DMS79 (cell line): Measurements from ENCODE around the gene PLK5.
A peak's percentile ranks its signal among the peaks of the same experiment; 100 is the strongest.

ENCODE experiments used
- DNase-seq: peaks from one replicate; lab custom pipeline; 2025; lab: John Stamatoyannopoulos, UW

The PLK5 gene

DNA sequence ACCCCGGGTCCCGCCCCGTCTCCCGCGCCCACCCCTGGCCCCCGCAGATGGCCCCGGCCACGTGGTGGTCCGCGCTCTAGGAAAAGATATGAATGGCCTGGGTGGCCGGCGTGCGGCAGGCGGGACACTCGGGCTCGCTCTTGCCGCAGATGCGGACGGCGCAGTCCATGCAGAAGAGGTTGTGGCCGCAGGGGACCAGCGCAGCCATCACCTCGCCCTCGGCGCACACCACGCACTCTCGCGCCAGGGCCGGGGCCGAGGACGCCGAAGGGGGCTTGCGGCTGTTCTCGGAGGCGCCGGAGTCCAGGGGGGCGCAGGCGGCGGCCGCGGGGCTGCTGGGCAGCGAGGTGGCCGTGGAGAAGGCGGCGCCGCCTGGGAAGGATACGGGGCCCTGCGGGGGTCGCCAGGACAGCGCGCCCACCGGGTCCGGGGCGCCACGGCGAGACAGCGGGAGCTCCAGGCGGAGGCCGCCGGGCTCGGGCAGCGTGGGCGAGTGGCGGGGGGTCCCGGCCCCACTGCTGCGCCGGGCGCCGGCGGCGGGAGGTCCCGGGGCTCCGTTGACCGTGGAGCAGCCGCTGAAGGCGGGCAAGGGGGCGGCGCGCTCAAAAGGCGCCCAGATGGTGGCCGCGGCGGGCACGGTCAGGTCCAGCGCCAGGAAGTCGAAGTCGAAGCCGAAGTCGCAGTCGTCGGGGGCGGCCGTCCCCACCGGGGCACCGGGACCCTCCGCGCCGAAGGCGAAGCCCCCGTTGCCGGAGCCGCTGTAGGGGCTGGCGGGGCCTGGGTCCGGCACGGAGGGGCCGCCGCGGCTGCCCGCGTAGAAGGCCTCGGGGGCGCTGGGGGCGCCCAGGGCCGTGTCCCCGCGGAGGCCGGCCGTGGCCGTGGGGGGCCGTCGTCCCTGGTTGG lies 31.9 kb downstream of the PLK5 start:
- no peak for DNase-seq

DNA sequence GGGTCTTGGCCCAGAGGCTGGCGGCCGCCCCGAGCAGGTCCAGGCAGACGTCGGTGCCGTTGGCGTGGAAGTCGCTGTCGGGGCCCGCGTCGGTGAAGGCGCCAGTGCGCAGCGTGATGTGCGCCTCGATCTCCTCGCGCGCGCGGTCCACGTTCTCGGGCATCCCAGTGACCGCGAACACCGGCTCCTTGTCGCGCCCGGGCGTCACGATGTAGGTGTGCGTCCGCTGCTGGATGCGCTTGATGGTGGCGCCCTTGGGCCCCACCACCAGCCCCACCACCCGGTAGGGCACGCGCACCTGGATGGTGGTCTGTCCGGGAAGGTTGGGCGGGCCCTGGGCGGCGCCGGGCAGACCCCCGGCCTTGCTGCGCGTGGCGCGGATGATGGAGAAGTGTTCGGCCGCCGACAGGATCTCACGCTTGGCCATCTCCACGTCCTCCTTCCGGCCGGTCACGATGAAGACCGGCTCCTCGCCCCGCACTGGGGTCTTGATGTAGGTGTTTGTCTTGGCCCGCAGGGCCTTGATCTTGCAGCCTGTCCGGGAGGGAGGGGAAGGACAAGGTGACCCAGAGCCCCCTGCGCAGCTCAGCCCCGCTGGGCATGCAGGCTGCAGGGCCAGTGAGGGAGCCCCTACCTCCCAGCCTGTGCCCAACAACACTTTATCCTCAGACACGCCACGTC lies 32.7 kb downstream of the PLK5 start:
- DNase-seq: no peak

DNA sequence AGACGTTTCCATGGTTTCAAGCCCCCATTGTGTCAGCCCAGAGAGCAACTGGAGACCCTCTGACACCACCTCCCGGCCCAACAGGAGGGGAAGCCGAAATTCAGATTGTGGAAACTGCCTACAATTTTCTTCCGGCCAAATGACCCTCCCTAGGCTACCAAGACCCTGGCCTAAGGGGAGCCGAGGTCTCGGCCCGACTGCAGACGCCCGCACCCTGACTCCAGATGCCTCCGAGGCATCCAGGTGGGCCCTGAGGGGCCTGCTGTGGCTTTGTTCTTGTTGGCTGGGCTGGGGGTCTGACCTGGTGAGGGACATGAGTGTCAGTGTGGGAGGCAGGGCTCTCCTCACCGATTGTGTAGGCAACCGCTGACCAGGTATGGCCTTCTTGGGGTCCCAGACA lies 34.7 kb downstream of the PLK5 start:
- no peak for DNase-seq

DNA sequence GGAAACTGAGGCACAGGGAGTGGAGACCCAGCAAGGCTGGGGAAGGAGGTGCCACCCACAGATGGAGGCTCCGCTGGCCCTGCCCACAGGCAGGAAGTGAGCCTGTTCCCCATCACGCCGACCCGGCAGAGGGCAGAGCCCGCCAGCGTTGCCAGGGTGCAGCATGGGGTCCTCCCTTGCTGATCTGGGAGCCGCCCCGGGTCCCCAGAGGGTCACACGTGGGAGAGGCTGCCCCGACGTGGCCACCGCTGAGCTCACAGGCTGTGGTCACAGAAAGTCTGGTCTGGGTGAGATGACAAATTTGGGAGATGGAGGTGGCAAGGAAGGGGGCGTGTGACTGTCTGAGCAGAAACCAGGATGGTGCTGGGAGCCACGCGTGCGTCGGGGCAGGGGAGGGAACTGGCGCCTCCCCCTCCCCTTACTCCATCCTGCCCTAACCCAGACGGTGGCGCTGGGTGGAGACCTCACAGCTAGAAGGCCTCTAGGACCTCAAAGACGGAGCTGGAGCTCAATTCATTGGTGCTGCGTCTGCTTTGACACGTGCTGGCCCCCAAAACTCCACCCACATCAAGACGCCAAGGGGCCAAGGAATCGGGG lies 36.5 kb downstream of the PLK5 start:
- DNase-seq: no peak

DNA sequence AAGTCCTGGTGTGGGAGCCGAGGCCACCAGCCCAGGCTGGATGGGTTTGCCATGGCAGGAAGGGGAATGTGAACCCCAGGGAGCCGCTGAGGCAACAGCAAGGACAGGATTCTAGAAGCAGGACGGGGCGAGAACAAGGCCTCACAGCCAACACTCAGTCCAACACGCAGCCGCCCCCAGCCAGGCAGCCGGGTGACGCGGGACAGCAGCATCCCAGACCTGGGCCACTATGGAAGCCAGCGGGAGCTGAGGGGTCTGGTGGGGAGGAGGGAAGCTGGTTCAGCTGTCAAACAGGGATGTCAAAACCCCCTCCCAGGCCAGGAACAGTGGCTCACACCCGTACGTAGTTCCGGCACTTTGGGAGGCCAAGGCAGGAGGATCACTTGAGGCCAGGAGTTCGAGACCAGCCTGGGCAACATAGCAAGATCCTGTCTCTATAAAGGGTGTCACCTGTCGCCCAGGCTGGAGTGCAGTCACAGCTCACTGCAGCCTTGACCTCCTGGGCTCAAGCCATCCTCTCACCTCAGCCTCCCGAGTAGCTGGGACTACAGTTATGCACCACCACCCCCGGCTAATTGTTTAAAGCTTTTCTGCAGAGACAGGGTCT lies 37.5 kb downstream of the PLK5 start:
- DNase-seq: no peak

DNA sequence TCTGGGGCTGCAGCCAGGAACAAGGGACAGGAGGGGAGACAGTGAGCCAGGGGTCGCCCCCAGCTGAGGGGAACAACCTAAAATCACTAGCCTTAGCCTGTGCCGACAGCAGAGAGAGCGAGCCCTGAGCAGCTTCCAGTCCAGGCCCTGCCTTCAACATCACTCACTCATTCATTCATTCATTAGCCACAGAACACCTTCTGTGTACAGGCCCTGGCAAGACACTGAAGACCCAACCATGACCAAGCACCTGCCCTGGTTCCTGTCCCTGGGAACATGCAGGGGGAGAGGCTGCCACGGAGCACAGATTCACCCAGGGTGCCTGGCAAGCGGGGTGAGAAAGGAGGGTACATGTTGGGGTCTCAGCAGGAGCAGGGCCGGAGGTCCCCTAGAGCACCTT lies 39.4 kb downstream of the PLK5 start:
- no peak for DNase-seq

DNA sequence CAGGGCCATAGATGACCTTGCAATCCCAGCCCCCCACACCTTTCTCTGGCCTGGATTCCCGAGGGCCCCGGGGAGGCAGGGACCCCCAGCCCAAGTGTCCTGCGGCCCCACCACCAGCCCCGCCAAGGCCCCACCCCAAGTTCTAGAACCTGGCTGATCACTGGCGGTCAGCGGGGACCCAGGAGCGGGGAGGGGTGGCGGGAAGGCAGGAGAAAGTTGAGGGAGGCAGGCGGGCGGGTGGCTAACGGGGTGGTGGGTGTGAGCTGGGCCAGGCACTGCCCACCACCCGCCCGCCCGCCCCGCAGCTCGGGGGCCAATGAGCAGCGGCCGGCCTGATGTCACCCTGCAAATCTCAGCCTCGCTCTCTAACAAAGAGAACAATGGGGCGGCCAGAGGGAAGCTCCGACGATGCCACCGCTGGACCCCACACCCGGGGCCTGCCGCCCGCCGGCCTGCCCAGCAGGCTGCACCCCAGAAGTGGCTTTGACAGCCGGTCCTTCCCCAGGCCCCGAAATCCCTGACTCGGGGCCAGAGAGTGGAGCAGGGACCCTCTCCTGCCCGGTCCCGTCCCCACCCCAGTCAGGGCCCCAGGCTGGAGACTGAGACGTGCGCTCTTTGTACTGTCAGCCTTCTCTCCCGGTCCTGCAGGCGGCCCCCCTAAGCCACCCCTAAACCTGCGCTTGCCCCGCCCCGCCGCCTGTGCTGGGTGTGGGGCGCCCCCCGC lies 42.7 kb downstream of the PLK5 start:
- DNase-seq: peak; percentile 49

DNA sequence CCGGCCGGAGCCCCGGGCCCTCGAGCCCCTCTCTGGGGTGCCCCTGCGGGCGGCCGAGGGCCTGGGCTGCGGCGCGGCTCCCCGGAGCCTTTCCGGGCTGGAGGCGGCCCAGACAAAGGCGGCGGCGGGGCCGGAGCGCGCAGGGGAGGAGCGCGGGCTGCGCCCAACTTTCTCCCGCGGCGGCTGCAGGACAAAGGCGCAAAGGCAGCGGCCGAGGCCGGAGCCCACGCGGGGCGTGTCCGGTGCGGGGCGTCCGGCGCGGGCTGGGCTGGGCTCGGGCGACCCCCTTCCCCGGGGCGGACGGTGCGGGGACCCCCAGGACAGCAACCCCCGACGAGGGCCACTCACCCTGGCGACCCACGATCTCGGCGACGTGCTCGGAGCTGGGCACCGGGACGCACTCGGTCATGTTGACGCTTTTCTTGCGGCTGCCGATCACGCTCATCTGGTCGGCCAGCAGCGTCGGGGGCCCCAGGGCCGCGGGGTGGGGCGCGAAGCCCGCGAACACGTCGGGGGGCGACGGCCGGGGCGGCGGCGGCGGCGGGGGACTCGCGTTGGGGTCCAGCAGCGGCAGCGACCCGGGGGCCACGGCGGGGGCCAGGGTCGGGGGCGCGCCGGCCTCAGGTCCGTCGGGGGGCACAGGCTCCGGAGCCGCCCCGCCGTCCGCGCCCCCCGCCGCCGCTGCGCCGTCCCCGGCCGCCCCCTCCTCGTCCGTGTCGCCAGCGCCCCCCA lies 43.4 kb downstream of the PLK5 start:
- no peak for DNase-seq

DNA sequence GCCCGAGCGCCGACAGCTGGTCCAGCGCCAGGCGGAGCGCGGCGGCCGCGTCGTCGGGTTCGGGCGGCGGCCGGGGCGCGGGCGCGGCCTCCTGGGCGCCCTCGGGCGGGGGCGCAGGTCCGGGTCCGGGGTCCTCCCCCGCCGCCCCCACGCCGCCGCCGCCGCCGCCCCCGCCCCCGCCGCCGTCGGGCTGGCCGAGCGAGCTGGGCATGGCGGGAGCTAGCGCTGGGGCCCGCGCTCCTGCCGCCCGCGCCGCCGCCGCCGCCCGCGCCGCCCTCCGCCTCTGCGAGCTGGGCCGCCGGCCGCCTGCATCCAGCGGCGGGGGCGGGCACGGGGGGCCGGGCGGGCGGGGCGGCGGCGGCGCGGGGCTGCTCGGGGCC lies 44.0 kb downstream of the PLK5 start:
- DNase-seq: no peak

DNA sequence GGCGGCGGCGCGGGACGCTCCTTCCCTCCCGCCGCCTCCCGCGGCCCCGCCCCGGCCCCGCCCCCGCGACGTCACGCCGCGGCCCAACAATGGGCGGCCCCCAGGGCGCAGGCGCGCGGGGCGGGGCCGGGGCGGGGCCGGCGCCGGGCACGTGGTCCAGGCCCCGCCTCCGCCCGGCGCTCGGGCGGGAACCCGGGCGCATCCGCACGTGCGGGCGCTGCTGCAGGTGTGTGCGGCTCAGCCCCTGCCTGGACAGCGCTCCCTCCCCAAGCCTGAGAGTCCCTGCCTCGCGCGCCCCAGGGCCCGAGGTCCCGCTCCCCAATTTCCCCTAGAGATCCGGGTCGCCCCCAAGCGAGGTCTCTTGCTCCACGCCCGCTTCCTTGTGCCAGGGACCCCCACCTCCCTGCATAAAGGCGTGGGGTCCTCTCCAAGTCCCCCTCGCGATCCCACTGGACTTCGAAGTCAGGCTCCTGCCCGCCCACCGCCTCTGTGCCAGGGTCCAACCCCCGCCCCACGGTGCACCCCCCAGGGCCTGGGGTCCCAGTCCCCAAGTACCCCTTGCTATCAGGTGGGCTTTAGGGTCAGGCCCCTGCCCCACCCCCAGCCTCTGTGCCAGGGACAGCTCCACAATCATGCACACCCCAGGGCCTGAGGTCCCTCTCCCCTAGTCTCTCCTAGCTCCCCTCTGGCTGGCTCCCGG lies 44.6 kb downstream of the PLK5 start, which contains the start of gene MEX3D:
MEX3D (minus strand) TSS at position 6 of the 700 bp plus-strand sequence. CDS start 267 bp downstream, outside the sequence.
- no peak for DNase-seq

DNA sequence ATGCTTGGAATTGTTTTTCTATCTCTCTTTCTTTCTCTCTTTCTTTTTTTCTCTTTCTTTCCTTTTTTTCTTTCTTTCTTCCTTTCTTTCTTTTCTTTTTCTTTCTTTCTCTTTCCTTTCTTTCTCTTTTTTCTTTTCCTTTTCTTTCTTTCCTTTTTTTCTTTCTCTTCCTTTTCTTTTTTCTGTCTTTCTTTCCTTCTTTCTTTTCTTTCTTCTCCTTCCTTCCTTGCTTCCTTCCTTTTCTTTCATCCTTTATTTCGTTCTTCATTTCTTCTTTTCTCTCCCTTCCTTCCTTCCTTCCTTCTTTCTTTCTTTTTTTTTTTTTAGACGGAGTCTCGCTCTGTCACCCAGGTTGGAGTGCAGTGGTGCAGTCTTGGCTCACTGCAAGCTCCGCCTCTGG lies 46.1 kb downstream of the PLK5 start:
- no peak for DNase-seq

DNA sequence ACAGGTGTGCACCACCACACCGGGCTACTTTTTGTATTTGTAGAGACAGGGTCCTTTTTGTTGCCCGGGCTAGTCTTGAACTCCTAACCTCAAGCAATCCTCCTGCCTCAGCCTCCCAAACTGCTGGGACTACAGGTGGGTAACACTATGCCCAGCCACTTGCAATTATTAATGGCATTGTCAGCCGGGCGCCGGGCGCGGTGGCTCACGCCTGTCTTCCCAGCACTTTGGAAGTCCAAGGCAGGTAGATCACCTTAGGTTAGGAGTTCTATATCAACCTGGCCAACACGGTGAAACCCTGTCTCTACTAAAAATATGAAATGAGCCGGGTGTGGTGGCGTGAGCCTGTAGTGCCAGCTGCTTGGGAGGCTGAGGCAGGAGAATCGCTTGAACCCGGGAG lies 47.0 kb downstream of the PLK5 start:
- no peak for DNase-seq

DNA sequence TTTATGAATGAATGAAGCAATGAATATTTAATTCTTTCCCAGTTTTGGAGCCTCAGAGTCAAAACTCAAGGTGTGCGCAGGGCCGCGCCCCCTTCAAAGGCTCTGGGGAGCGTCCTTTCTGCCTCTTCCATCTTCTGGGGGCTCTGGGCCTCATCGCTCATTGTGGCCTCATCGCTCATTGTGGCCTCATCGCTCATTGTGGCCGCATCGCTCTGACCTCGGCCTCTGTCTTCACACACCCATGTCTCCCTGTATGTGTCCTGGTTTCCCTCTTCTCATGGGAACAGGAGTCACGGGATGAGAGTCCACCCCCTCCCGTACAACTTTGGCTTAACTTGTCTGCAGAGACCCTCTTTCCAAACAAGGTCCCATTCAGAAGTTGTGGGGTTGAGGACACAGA lies 47.5 kb downstream of the PLK5 start:
- no peak for DNase-seq

DNA sequence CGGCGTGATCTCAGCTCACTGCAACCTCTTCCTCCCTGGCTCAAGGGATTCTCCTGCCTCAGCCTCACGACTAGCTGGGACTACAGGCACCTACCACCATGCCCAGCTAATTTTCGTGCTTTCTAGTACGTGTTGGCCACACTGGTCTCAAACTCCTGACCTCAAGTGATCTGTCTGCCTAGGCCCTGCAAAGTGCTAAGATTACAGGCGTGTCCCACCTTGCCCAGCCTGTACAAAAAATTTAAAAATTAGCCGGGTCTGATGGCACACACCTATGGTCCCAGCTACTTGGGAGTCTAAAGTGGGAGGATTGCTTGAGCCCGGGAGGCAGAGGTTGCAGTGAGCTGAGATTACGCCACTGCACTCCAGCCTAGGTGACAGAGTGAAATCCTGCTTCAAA lies 48.9 kb downstream of the PLK5 start:
- DNase-seq: no peak

DNA sequence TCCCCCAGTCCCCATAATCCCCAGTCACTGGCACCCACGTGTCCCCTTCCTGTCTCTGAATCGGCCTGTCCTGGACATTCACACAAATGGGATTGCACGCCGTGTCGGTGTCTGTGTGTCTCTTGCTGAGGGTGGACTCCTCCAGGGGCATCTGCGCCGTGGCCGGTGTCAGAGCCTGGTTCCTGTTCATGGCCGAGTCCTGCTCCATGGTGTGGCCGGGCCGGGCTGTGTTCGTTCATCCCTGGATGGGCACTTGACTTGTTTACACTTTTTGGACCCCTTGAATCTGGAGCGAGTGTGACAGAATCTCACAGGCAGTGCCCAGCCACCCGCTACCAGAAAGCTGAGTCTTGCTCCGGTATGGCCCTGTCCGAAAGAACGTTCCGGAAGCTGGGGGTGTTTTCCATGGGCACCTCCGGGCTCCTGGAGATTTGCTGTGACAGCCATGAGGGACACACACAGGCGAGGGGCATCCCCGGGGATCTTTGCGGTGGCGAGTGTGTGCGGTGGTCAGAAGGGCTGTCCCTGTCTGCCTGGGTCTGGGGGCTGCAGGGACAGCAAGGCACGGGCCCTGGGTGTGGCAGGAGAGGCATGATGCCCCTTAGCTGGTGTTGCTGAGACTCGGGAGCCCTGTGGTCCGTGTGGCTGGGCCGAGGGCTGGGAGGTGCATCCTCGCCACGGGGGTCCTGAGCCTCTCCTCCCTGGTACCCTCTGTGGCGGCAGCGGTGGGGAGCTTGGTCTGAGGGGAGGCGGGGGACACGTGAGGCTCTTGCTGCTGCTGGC lies 50.7 kb downstream of the PLK5 start:
- DNase-seq: no peak

DNA sequence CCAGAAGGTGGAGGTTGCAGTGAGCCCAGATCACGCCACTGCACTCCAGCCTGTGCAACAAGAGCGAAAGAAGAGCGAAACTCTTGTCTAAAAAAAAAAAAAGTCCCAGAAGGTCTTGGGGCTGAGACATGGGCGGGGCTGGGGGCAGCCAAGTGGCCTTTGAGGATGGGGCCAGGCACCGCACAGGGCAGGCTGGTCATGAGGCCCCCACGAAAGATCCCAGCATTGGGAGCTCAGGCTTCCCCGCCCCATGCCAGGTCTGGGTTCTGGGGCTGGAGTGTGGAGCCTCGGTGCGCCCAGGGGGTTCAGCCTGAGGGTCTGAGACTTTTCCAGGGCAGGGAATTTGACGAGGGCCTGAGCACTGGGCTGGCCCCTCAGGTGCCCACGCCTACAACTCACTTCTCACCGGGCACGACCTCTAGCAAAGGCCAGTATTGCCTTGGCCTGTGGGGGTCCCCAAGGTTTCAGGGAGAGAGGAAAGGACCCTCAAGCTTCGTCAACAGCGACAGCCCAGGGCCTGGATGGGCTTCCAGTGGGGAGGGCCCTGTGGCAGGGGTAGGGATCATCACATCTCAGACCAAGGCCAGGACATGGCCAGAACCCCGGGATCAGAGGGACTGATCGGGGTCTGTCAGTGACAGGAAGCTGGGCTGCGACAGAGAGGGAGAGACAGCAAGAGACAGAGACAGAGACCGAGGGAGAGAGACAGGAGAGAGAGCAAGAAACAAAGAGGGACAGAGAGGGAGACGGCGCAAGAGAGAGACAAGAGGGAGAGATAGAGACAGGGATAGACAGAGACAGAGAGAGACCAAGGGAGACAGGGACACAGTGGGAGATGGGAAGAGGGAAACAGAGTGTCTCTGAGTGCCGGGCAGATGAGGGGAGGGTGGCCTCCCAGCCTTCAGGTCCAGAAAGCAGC lies 51.7 kb downstream of the PLK5 start:
- no peak for DNase-seq

DNA sequence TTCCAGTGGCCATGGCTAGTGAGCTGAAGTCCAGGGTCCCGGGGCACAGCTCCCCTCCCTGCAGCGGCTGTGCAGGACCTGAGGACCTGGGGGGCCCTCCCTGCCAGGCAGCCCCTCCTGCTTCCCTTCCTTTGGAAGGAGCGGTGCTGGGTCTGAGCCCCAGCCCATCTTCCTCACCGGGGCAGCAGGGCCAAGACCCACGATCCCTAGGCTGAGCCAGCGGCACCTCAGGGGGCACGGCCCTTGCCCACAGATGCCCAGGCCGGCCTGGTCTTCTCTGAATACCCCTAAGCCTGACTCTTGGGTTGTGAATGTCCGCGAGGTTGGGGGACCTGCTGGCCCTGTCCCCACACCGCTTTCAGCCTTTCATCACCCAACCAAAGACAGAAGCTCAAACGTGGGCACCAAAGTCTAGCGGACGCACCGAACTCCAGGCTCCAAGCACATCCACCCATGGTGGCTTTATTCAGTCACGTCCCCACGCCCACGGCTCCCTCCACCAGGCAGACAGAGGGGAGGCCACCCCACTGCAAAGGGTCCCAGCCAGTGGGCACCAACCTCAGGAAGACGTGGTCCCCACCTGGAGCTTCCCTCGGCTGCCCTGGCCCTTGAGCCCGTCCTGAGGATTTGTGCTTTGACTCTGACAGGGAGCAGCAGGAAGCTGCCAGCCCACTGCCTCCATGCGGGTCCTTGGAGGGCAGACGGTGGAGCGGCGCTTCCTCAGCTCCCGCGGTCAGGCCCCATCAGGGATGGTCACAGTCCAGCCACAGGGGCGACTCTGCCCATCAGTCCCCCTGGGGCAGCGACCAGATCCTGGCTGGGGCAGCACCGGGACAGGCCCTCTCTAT lies 52.6 kb downstream of the PLK5 start:
- no peak for DNase-seq
